Left hindlimb (tissue), 1 donor: ENCODE measurements around the gene TMEM9.

Source experiments
- DNase-seq: peaks from one replicate; pipeline ENCODE4 v3.0.0-alpha.2; 2018

The TMEM9 gene

GRCh38 chr1:201126463-201126831 lies 27.8 kb downstream of the TMEM9 start:
- DNase-seq: no peak

GRCh38 chr1:201125800-201126199 lies 28.5 kb downstream of the TMEM9 start:
- no peak for DNase-seq

- DNase-seq: no peak
Measured at GRCh38 chr1:201125019-201125418, 29.3 kb downstream of the TMEM9 start.

GRCh38 chr1:201123866-201124265 lies 30.4 kb downstream of the TMEM9 start:
- DNase-seq: no peak

- DNase-seq: no peak
Measured at GRCh38 chr1:201122321-201122957, 31.8 kb downstream of the TMEM9 start.

GRCh38 chr1:201119206-201120197 lies 34.8 kb downstream of the TMEM9 start:
- DNase-seq: no peak

- no peak for DNase-seq
Measured at GRCh38 chr1:201116091-201116490, 38.2 kb downstream of the TMEM9 start.

- DNase-seq: no peak
Measured at GRCh38 chr1:201115390-201115937, 38.8 kb downstream of the TMEM9 start.

- peak; percentile 92 for DNase-seq
Measured at GRCh38 chr1:201114245-201115131, 39.8 kb downstream of the TMEM9 start.

GRCh38 chr1:201113451-201114244 lies 40.6 kb downstream of the TMEM9 start:
- DNase-seq: no peak

- DNase-seq: no peak
Measured at GRCh38 chr1:201112926-201113325, 41.3 kb downstream of the TMEM9 start.

- peak; percentile 58 for DNase-seq
Measured at GRCh38 chr1:201112173-201112731, 42.0 kb downstream of the TMEM9 start, which contains the start of gene CACNA1S. Gene CACNA1S (minus strand): TSS chr1:201112426. CDS start chr1:201112339, 87 bp downstream.

- DNase-seq: no peak
Measured at GRCh38 chr1:201111672-201112071, 42.6 kb downstream of the TMEM9 start.

- no peak for DNase-seq
Measured at GRCh38 chr1:201111156-201111555, 43.1 kb downstream of the TMEM9 start.

GRCh38 chr1:201110616-201111015 lies 43.7 kb downstream of the TMEM9 start:
- no peak for DNase-seq

- DNase-seq: no peak
Measured at GRCh38 chr1:201110138-201110537, 44.1 kb downstream of the TMEM9 start.

- no peak for DNase-seq
Measured at GRCh38 chr1:201109651-201110050, 44.6 kb downstream of the TMEM9 start.

GRCh38 chr1:201108614-201109013 lies 45.7 kb downstream of the TMEM9 start:
- DNase-seq: no peak

GRCh38 chr1:201105688-201106087 lies 48.6 kb downstream of the TMEM9 start:
- no peak for DNase-seq

GRCh38 chr1:201104141-201104540 lies 50.1 kb downstream of the TMEM9 start:
- no peak for DNase-seq

- no peak for DNase-seq
Measured at GRCh38 chr1:201103666-201104065, 50.6 kb downstream of the TMEM9 start.
